Fibroblast of upper back skin (primary cell): Measurements from ENCODE around the gene GLIS2.

Experiments used
- DNase-seq: peaks from one replicate; pipeline ENCODE4 v3.0.0-alpha.2; 2013

Gene GLIS2

GRCh38 chr16:4315186-4316107 lies at the start of gene GLIS2:
Gene GLIS2 (plus strand): TSS chr16:4316067. CDS start chr16:4332281, 16,214 bp downstream.
- DNase-seq: peak; percentile 80

- DNase-seq: peak; percentile 8
These were observed 49.5 kb upstream of the GLIS2 start for GRCh38 chr16:4266372-4266771.

GRCh38 chr16:4270091-4270490 lies 45.8 kb upstream of the GLIS2 start:
- DNase-seq: no peak

- DNase-seq: no peak
These were observed 45.3 kb upstream of the GLIS2 start for GRCh38 chr16:4270595-4270994.

GRCh38 chr16:4271176-4272113 lies 44.4 kb upstream of the GLIS2 start:
- DNase-seq: peak; percentile 91

GRCh38 chr16:4272114-4272956 lies 43.5 kb upstream of the GLIS2 start:
- DNase-seq: no peak

GRCh38 chr16:4273858-4274311 lies 42.0 kb upstream of the GLIS2 start:
- peak; percentile 34 for DNase-seq

- DNase-seq: no peak
These were observed 40.0 kb upstream of the GLIS2 start for GRCh38 chr16:4275861-4276260.

- no peak for DNase-seq
These were observed 37.8 kb upstream of the GLIS2 start for GRCh38 chr16:4277987-4278513.

GRCh38 chr16:4280625-4281024 lies 35.2 kb upstream of the GLIS2 start:
- DNase-seq: no peak

GRCh38 chr16:4283441-4283840 lies 32.4 kb upstream of the GLIS2 start:
- DNase-seq: no peak

GRCh38 chr16:4283939-4284338 lies 31.9 kb upstream of the GLIS2 start:
- DNase-seq: peak; percentile 41

GRCh38 chr16:4285167-4285566 lies 30.7 kb upstream of the GLIS2 start:
- DNase-seq: no peak

GRCh38 chr16:4288148-4288921 lies 27.5 kb upstream of the GLIS2 start:
- peak; percentile 53 for DNase-seq

- DNase-seq: peak; percentile 36
These were observed 25.5 kb upstream of the GLIS2 start for GRCh38 chr16:4290236-4290830.

GRCh38 chr16:4291699-4292098 lies 24.2 kb upstream of the GLIS2 start:
- no peak for DNase-seq

GRCh38 chr16:4293181-4293716 lies 22.6 kb upstream of the GLIS2 start:
- DNase-seq: no peak

GRCh38 chr16:4293822-4294457 lies 21.9 kb upstream of the GLIS2 start:
- peak; percentile 77 for DNase-seq

GRCh38 chr16:4295581-4295980 lies 20.3 kb upstream of the GLIS2 start:
- DNase-seq: no peak

- DNase-seq: no peak
These were observed 18.4 kb upstream of the GLIS2 start for GRCh38 chr16:4297480-4297879.
